Adrenal gland (tissue), 12 donors: ENCODE data around the gene SLITRK1. TPM values are rescaled to one million over a fixed set of nuclear protein-coding genes. Genes with fewer than 3 reads are reported as not detected.

Experiments used
- DNase-seq, 7 donors: peaks; one replicate each; pipeline ENCODE4 v3.0.0-alpha.2; 2019 to 2020
- H3K27ac ChIP-seq, 5 donors: fragments of 200-600 bp; sonication (generic) in 4 of 5; 1 replicate in 3 of 5; 2 replicates in 2 of 5; pipeline versions ENCODE4 v1.5.1 to v1.8.0; 2016 to 2020; ENCODE audit warnings: mild to moderate bottlenecking in 1 of 5
- H3K27me3 ChIP-seq: fragments of 200-600 bp; 2 replicates; pipeline ENCODE4 v1.8.0; 2021
- H3K36me3 ChIP-seq, 2 donors: fragments of 200-600 bp; replicated peaks in 1 of 2; 1 replicate in 1 of 2; 2 replicates in 1 of 2; pipeline versions ENCODE4 v1.5.1 to v1.8.0; 2018 to 2022
- H3K4me1 ChIP-seq, 2 donors: fragments of 200-600 bp; replicated peaks in 1 of 2; 1 replicate in 1 of 2; 2 replicates in 1 of 2; pipeline versions ENCODE4 v1.5.1 to v1.8.0; 2018 to 2021
- H3K4me3 ChIP-seq, 4 donors: fragments of 200-600 bp; sonication (generic) in 3 of 4; one replicate each; pipeline ENCODE4 v1.5.1; 2016 to 2018
- H3K9me3 ChIP-seq, 3 donors: fragments of 200-600 bp; sonication (generic) in 1 of 3; replicated peaks in 1 of 3; 1 replicate in 2 of 3; 2 replicates in 1 of 3; pipeline versions ENCODE4 v1.5.1 to v1.8.0; 2016 to 2021
- POLR2A ChIP-seq, 2 donors: fragments of 450-650 bp; IDR thresholded peaks; one replicate each; pipeline ENCODE4 v1.6.1; 2017; ENCODE audit warnings: antibody characterized with exemption in 2 of 2, mild to moderate bottlenecking in 2 of 2, moderate library complexity in 1 of 2
- WGBS, 4 donors: extraction: QIAGEN DNeasy Blood & Tissue Kit in 2 of 4; methylation state at CpG; one replicate each; pipeline versions ENCODE4 v1.1.5 to v1.1.7; 2013 to 2017; 5-methylcytosine and 5-hydroxymethylcytosine counted together
- intact Hi-C, 2 donors: fragments of 100-400 bp; cut with DNase I; formaldehyde crosslinking; loops; one replicate each; pipeline versions ENCODE4 v1.14.1 to v1.15.0; 2022 to 2023
- polyA plus RNA-seq, 3 donors: library from polyadenylated mRNA; stranded (reverse); fragments of 200-250 nt in 2 of 3; fragments of 350-450 nt in 1 of 3; fragmentation: Illumina TruSeq in 1 of 3; extraction: RNeasy Lipid Tissue Mini Kit (QIAGEN cat#74804) in 1 of 3; gene quantifications; one replicate each; pipeline ENCODE4 v1.2.3, GENCODE V29; 2013 to 2014
- total RNA-seq, 9 donors: library from RNA; depleted of rRNA in 4 of 9; stranded (reverse); fragments of >200 nt in 4 of 9; fragments of 120-200 nt in 1 of 9; fragmentation: NEBNext Ultra II Directional in 1 of 9; extraction: Animal tissue kit (Norgen Biotek cat#: 25700) in 1 of 9; gene quantifications; one replicate each; pipeline versions ENCODE4 v1.1.0 to v1.2.4, GENCODE V29; 2013 to 2023
- TF ChIP-seq, protein P1 (sequence below), 6 experiments: fragments of 450-650 bp in 4 of 6; fragments of 200-600 bp in 2 of 6; sonication (generic) in 1 of 6; IDR thresholded peaks; 1 replicate in 5 of 6; 2 replicates in 1 of 6; pipeline versions ENCODE4 v1.5.1 to v1.8.0; 2016 to 2021; ENCODE audit warnings: antibody characterized with exemption in 6 of 6, mild to moderate bottlenecking in 2 of 6, moderate library complexity in 1 of 6
- donor health status: healthy with polysubstance abuse.
- donor health status: Bipolar disorder and iron deficiency.
- donor health status: DM: yes; HTN: yes; CAD: no.
- donor health status: DM: no; HTN: no; CAD: no.
- donor health status: DM: no; HTN: no; CAD: no.
- donor health status: DM: yes; HTN: yes; CAD: no.

Gene SLITRK1
- total and polyA plus RNA-seq, 12 donors, result 0.03 to 1.1 (median 0.09) TPM; not detected in 7

DNA sequence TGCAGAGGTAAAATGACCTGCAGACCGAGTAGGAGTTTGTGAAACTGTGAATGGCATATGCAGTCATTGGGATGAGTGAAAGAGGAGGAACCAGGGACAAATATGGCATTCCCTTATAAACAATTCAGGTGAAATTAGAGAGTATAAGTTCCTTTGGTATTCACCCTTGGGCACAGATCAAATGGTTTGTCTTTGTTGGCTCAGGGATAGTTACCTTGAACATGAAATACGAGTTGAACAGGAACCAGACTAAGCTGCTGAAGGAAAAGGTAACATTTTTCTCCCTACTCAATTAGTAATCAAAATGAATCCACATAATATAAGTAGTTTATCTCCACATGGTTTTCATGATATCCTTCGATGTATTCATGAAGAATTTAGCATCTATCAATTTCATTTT lies 50.5 kb downstream of the SLITRK1 start:
- H3K9me3 ChIP-seq, result no peaks in the 10 kb centered on the region
- WGBS, 4 donors, result 61 to 66% (median 63%) methylated on average over 3 of the region's 3 CpGs
- no peak for DNase-seq
- H3K36me3 ChIP-seq, result no peaks in the 10 kb centered on the region
- H3K27me3 ChIP-seq, result no peaks in the 10 kb centered on the region
- TF ChIP-seq, protein P1, sequence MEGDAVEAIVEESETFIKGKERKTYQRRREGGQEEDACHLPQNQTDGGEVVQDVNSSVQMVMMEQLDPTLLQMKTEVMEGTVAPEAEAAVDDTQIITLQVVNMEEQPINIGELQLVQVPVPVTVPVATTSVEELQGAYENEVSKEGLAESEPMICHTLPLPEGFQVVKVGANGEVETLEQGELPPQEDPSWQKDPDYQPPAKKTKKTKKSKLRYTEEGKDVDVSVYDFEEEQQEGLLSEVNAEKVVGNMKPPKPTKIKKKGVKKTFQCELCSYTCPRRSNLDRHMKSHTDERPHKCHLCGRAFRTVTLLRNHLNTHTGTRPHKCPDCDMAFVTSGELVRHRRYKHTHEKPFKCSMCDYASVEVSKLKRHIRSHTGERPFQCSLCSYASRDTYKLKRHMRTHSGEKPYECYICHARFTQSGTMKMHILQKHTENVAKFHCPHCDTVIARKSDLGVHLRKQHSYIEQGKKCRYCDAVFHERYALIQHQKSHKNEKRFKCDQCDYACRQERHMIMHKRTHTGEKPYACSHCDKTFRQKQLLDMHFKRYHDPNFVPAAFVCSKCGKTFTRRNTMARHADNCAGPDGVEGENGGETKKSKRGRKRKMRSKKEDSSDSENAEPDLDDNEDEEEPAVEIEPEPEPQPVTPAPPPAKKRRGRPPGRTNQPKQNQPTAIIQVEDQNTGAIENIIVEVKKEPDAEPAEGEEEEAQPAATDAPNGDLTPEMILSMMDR (IDR thresholded peaks at IDR 0.05), result no peak
- no peak for TF ChIP-seq POLR2A (IDR thresholded peaks at IDR 0.05)
- intact Hi-C loops, result no loop called here
- no peaks in the 10 kb centered on the region for H3K4me1 ChIP-seq
- H3K27ac ChIP-seq, result no peak overlapping the region
- no peak overlapping the region for H3K4me3 ChIP-seq

DNA sequence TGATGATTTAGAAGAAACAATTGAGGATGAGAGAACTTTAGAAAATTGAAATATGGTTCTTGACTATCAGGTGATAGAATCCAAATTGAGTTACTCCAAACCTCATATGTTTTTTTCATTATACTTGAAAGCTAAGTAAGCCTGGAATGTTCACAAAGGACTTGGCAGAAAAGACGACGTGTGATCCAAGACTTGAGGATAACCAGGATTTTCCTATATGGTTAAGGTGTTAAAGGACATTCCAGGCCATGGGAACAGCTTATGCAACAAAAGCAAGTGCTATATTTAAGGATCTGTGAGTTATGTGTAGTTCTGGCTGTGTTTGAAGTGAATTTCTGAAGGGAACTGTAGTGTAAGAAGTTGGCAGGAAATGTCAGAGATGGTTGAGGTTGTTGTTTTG lies 52.5 kb downstream of the SLITRK1 start:
- no peaks in the 10 kb centered on the region for H3K36me3 ChIP-seq
- intact Hi-C loops, result no loop called here
- H3K9me3 ChIP-seq, result no peaks in the 10 kb centered on the region
- 63 to 75% (median 68%) methylated on average over 2 of the region's 2 CpGs for WGBS, 4 donors
- TF ChIP-seq POLR2A (IDR thresholded peaks at IDR 0.05), result no peak
- TF ChIP-seq, protein P1 (IDR thresholded peaks at IDR 0.05), result no peak
- no peak overlapping the region for H3K27ac ChIP-seq
- H3K4me1 ChIP-seq, result no peaks in the 10 kb centered on the region
- H3K27me3 ChIP-seq, result no peaks in the 10 kb centered on the region
- DNase-seq, result no peak
- no peak overlapping the region for H3K4me3 ChIP-seq

DNA sequence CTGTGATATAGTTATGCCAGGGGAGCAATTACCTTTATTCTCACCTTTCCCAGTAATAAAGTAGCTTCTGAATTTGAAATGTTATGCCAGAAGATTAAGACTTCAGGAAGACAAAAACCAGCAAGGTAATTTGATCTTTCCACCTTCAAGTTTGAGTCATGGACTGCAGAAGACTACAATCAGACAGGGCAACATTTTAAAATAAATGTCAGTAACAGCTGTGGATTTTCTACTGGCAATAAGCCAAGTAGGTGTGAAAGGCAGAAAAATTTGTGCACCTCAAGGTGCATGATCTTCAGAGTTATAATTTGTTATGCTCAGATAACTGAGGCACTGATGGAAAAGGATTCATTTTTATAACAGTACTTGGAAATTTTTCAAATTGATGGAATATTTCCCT lies 54.9 kb downstream of the SLITRK1 start:
- no peak overlapping the region for H3K27ac ChIP-seq
- TF ChIP-seq, protein P1 (IDR thresholded peaks at IDR 0.05), result no peak
- intact Hi-C loops, result no loop called here
- DNase-seq, result no peak
- H3K4me3 ChIP-seq, result no peak overlapping the region
- H3K9me3 ChIP-seq, result no peaks in the 10 kb centered on the region
- H3K4me1 ChIP-seq, result no peaks in the 10 kb centered on the region
- no peaks in the 10 kb centered on the region for H3K27me3 ChIP-seq
- no peaks in the 10 kb centered on the region for H3K36me3 ChIP-seq
